ENCODE data around the gene KIF3A. TPM values are rescaled to one million over a fixed set of nuclear protein-coding genes. Genes with fewer than 3 reads are reported as not detected.
A peak's percentile ranks its signal among the peaks of the same experiment; 100 is the strongest.

KIF3A gene
- total RNA-seq, 1 experiment from 2014 or later, result 3.2 TPM

DNA sequence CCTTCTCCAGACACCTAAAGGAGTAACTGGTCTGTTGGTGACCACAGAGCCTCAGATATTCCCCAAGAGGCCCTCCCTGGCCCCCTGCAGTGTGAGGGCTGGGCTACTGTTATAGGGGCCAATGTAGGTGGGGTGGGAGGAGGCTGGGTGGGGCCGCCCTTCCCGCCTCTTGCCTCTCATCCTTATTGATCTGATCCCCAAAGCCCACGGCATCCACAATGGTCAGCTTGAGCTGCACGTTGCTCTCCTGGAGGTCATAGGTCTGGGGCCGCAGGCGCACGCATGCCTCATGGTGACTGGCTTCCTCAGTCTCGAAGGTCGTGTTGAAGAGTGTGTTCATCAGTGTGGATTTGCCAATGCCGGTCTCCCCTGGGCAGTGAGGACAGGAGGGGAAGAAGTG, 26.7 kb upstream of the KIF3A start:
- peaks cover 3% of the 10 kb centered on the region for H3K36me3 ChIP-seq (replicated peaks; ENCODE audit: control insufficient read depth, insufficient read depth, low read length)
- DNase-seq, result peak; percentile 26
- H3K27me3 ChIP-seq (ENCODE audit: control insufficient read depth, insufficient read depth, low read length), result no peaks in the 10 kb centered on the region
- no peak overlapping the region for H3K4me3 ChIP-seq (ENCODE audit: insufficient read depth, low read depth, low read length)

DNA sequence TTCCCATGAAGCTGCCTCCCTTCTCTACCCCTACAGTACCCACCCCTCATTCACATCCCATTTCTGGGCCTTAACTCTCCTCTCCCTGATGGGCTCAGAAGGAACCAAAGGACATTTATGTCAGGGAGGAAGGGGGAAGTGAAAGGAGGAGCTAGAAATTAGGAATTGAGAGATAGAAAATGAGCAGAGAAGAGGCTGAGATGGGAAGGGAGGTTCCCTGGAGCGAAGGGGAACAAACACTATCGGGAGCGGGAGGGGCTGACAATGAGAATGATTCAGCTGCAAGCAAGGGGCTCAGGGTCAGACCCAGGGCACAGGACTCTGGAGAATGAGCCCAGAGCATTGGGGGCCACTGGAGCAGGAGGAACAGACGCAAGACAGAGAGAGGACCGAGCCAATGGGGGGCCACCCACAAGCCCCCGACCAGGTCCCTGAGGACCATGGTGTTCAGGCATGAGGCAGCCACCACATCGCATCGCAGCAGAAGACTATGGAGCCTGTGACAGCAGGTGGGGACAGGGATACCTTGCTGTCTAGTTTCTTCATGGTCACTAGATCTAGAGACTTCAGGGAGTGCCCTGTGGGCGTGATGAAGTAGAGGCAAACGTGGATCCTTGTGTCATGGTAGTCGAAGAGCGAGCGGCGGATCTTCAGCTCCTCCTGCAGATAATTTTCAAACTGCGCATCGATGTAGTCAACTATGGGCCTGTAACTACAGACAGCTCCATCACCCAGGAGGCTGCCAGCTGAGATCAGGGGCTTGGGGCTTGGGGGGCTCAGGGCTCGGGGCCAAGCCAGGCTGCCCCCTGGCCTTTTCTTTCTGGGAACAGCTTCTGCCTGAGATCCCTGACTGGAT, 26.1 kb upstream of the KIF3A start:
- Histone ChIP-seq H3K4me3 (ENCODE audit: insufficient read depth, low read depth, low read length) (no peak overlapping the region), H3K27me3 (ENCODE audit: control insufficient read depth, insufficient read depth, low read length) (no peaks in the 10 kb centered on the region)
- DNase-seq, result peak; percentile 21

GRCh38 chr5:132762246-132763000, 25.1 kb upstream of the KIF3A start:
- DNase-seq, result no peak
- H3K36me3 ChIP-seq (replicated peaks; ENCODE audit: control insufficient read depth, insufficient read depth, low read length), result peaks cover 3% of the 10 kb centered on the region
- H3K4me3 ChIP-seq (ENCODE audit: insufficient read depth, low read depth, low read length), result no peak overlapping the region
- H3K27me3 ChIP-seq (ENCODE audit: control insufficient read depth, insufficient read depth, low read length), result no peaks in the 10 kb centered on the region

More for the DNA sequence above, 26.1 kb upstream of the KIF3A start:
- H3K36me3 ChIP-seq (replicated peaks; ENCODE audit: control insufficient read depth, insufficient read depth, low read length), result peaks cover 3% of the 10 kb centered on the region

DNA sequence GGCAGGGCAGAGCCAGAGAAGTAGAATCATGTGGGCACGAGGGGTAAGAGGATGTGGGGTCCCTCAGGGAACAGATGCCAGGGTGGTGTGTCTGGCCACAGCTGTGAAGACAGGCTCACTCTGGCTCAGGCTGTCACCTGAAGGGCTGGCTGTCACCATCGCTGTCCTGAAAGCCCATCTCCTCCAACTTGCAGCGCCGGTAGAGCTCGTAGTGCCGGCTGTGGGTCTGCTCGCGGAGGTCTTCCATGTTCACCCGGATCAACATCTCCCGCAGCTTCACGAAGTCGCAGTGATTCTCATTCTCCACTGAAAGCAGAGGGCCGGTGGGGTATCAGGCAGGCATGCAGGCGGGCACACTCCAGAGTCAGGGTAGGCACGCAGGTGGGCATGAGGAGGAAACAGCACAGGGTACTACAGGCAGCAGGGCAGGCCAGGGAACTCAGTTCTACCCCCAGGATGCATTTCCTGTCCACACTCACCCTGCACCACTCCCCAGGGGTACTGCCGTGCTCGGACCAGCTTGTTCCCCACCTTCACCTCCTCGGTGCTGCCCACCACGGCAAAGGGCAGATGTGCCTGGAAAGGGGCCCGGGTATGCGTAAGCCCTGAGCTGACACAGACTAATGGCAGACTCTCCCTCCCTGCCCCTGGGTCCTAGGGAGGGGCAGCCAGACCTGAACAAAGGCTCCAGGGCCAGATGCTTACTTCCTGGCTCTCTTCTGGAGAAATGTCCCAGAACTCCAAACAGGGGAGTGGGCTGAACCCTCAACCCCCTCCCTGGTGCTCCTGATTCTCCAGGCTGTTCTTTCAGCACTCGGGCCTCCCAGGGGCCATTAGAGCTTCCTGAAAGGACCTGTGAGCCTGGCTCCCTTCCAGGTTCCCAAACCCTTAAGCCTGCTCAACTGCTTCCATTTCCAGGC, 24.2 kb upstream of the KIF3A start:
- Histone ChIP-seq H3K27me3 (ENCODE audit: control insufficient read depth, insufficient read depth, low read length) (no peaks in the 10 kb centered on the region), H3K4me3 (ENCODE audit: insufficient read depth, low read depth, low read length) (no peak overlapping the region), H3K36me3 (replicated peaks; ENCODE audit: control insufficient read depth, insufficient read depth, low read length) (peaks cover 3% of the 10 kb centered on the region)
- no peak for DNase-seq

DNA sequence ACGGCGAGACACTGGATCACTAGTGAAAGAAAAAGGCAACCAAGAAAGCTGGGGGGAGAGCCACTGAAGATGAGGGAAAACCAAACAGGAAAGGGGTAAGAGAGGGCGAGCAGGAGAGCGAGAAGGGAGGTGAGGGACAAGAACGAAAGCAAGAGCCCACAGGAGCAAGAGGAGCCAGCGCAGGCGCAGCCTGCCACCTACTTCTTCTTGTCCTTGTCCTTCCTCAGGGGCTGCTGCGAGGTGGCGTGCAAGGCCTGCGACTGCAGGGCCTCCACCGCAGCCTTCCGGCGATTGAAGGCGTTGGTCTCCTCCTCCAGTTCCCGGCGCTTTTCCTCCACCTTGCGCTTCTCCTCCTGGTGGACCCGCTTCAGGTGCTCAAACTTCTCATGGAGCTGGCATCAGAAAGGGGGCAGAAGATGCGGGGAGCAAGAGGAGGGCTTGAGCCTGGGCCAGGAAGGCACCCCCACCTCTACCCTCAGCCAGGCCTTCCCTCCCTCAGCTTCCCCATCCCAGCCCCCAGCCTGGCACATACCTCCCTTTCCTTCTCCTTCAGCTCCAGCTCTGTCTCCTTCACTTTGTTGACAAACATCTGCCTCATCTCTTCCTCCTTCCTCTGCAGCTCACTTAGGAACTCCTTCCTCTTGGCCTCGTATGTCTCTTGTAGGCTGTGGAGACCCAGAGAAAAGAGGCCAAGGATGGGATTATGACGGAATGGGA, 23.4 kb upstream of the KIF3A start:
- Histone ChIP-seq H3K27me3 (ENCODE audit: control insufficient read depth, insufficient read depth, low read length) (no peaks in the 10 kb centered on the region), H3K4me3 (ENCODE audit: insufficient read depth, low read depth, low read length) (no peak overlapping the region), H3K36me3 (replicated peaks; ENCODE audit: control insufficient read depth, insufficient read depth, low read length) (peaks cover 3% of the 10 kb centered on the region)
- peak; percentile 28 for DNase-seq

DNA sequence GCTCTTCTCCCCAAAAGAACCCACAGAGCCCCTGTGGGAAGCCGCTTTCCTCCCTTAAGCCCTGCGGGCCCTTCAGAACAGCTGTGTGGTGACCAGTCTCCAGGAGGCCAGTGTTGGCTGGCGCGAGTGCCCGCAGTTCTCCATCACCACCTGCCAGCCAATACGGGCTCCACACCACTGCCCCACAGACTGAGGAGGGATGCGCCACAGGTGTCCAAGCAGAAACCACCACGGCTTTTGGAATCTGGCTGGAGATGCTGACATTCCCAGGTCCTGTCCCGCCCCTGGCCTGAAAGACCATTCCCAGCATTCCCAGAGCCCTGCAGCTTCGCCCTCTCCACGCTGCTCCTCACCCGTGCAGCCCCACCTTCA, 22.7 kb upstream of the KIF3A start:
- Histone ChIP-seq H3K36me3 (replicated peaks; ENCODE audit: control insufficient read depth, insufficient read depth, low read length) (peaks cover 3% of the 10 kb centered on the region), H3K27me3 (ENCODE audit: control insufficient read depth, insufficient read depth, low read length) (no peaks in the 10 kb centered on the region), H3K4me3 (ENCODE audit: insufficient read depth, low read depth, low read length) (no peak overlapping the region)
- peak; percentile 13 for DNase-seq

DNA sequence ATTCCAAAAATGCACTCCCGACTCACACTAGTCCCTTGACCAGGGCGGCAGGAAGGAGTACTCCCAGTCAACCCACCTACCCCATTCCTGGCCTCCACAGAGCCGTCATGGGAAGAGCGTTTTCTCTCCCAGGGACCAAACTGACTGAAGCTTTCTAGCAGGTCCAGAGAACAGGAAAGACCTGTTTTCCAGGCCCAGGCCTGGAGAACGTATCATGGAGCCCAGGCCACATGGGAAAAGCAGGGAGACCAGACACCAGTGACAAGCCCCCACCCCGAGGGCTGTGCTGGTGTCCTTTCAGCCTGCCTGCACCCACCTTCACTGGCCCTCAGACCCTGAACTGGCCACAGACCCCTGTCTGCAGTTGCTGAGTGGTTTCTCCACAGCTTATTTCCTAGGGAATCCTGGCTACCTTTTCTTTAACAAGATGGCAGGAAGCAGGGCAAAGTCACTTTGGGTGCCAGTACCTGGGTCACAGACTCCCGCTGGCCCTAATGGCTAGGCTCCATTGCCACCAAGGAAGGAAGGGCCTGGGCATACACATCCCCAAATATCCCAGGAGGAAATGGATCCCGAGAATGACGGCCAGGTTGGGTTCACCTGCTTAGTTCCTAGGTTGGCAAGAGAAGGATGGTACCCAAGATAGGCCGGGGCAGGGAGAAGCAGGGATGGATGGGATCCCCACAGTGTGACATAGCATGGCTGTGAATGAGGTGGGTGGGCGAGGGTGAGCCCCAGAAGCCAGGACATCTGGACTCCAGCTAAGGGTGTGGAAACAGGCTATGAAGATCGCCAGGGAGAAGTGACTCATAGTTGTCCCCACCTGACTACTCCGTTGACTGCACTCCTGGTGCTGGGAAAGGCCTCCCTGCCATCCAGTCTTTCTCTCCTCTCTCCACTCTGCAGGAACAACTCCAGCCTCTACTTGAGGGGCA, 22.0 kb upstream of the KIF3A start:
- peak; percentile 18 for DNase-seq
- no peak overlapping the region for H3K4me3 ChIP-seq (ENCODE audit: insufficient read depth, low read depth, low read length)

GRCh38 chr5:132758451-132758850, 21.1 kb upstream of the KIF3A start:
- no peak overlapping the region for H3K4me3 ChIP-seq (ENCODE audit: insufficient read depth, low read depth, low read length)
- H3K27me3 ChIP-seq (ENCODE audit: control insufficient read depth, insufficient read depth, low read length), result no peaks in the 10 kb centered on the region
- H3K36me3 ChIP-seq (replicated peaks; ENCODE audit: control insufficient read depth, insufficient read depth, low read length), result peaks cover 3% of the 10 kb centered on the region
- no peak for DNase-seq

More for the DNA sequence above, 22.0 kb upstream of the KIF3A start:
- H3K27me3 ChIP-seq (ENCODE audit: control insufficient read depth, insufficient read depth, low read length), result no peaks in the 10 kb centered on the region
- peaks cover 3% of the 10 kb centered on the region for H3K36me3 ChIP-seq (replicated peaks; ENCODE audit: control insufficient read depth, insufficient read depth, low read length)

- H3K36me3 ChIP-seq (replicated peaks; ENCODE audit: control insufficient read depth, insufficient read depth, low read length), result peaks cover 2% of the 10 kb centered on the region; the same call in 1 of the 2 replicates
- no peak for DNase-seq
These were observed 19.2 kb upstream of the KIF3A start for GRCh38 chr5:132756542-132756941.

GRCh38 chr5:132754947-132755346, 17.6 kb upstream of the KIF3A start:
- peak; percentile 53 for DNase-seq
- Histone ChIP-seq H3K27me3 (ENCODE audit: control insufficient read depth, insufficient read depth, low read length) (peaks cover 4% of the 10 kb centered on the region; the same call in 1 of the 2 replicates), H3K4me3 (ENCODE audit: insufficient read depth, low read depth, low read length) (no peak overlapping the region)

More at GRCh38 chr5:132756542-132756941, 19.2 kb upstream of the KIF3A start:
- H3K27me3 ChIP-seq (ENCODE audit: control insufficient read depth, insufficient read depth, low read length), result no peaks in the 10 kb centered on the region; the same call in 1 of the 2 replicates
- no peak overlapping the region for H3K4me3 ChIP-seq (ENCODE audit: insufficient read depth, low read depth, low read length)

GRCh38 chr5:132754111-132754510, 16.8 kb upstream of the KIF3A start:
- no peak for DNase-seq
- no peaks in the 10 kb centered on the region for H3K36me3 ChIP-seq (replicated peaks; ENCODE audit: control insufficient read depth, insufficient read depth, low read length)

More at GRCh38 chr5:132754947-132755346, 17.6 kb upstream of the KIF3A start:
- H3K36me3 ChIP-seq (replicated peaks; ENCODE audit: control insufficient read depth, insufficient read depth, low read length), result no peaks in the 10 kb centered on the region; the same call in 1 of the 2 replicates

DNA sequence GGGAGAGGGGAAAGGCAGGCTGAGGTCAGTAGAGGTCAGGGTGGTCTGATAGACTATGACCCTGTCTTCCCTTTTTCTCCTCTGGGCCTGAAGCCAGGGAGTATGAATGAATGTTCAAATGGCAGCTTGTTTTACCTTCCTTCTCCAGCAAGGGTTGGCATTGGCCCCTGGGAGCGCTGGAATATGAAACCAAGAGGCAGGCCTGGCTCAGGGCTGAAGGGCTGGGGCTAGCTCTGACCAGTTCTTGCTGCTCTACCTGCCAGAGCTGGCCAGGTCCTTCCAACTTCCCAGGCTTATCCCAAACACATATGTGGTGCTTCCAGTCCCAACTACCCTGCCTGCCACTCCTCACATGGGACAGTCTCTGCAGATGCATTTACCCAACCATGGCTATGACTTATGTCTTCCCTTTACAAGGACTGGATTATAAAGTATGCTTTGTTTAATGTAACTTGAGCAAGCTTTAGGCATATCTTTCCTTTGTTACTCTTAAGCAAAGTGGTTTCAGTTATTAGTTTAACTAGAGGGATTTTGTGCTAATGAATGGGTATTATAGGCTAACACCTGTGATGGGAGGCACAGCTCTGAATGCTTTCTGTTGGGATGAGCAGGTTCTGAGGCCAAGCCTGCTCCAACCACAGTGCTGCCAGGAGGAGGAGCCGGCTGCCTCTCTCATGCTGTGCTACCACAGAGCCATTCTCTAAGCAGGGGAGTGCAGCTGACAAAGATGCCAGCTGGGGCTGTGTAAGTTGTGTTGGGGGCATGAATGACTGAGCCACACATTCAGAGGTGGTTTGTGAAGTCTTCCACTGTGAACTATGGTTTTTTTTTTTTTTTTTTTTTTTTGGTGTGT, 16.0 kb upstream of the KIF3A start:
- H3K27me3 ChIP-seq (ENCODE audit: control insufficient read depth, insufficient read depth, low read length), result peaks cover 18% of the 10 kb centered on the region
- no peaks in the 10 kb centered on the region for H3K36me3 ChIP-seq (replicated peaks; ENCODE audit: control insufficient read depth, insufficient read depth, low read length)
- no peak overlapping the region for H3K4me3 ChIP-seq (ENCODE audit: insufficient read depth, low read depth, low read length)
- DNase-seq, result peak; percentile 77

More at GRCh38 chr5:132754111-132754510, 16.8 kb upstream of the KIF3A start:
- Histone ChIP-seq H3K27me3 (ENCODE audit: control insufficient read depth, insufficient read depth, low read length) (peaks cover 11% of the 10 kb centered on the region), H3K4me3 (ENCODE audit: insufficient read depth, low read depth, low read length) (no peak overlapping the region)

Measured in H7 (cell line).